H1 (cell line): Measurements from ENCODE around the gene CPSF2. TPM values are rescaled to one million over a fixed set of nuclear protein-coding genes. Genes with fewer than 3 reads are reported as not detected.

Source experiments
- CTCF ChIA-PET: fragments of 300-600 bp; sonication (Branson Sonifier 250); formaldehyde crosslinking; loops from one replicate; lab custom pipeline; 2021; ENCODE audit not compliant: partially characterized antibody; lab: Charles Lee
- POLR2A ChIA-PET: fragments of 300-600 bp; sonication (Branson Sonifier 250); formaldehyde crosslinking; loops from one replicate; lab custom pipeline; 2021; ENCODE audit warnings: inconsistent platforms; ENCODE audit not compliant: partially characterized antibody; lab: Charles Lee
- DNase-seq, 2 experiments: peaks; one replicate each; pipeline versions ENCODE4 v3.0.0 to v3.0.0-alpha.2; 2010 to 2022; ENCODE audit warnings: low spot score in 2 of 2, low read depth in 1 of 2, mixed read lengths in 1 of 2
- FAIRE-seq: peaks from 2 replicates; lab custom pipeline; 2011; peaks lifted over from hg19 to GRCh38; lab: Jason Lieb, UNC
- H2AFZ ChIP-seq: 2 replicates; pipeline ENCODE4 v1.8.1; 2012; ENCODE audit warnings: low read length, inconsistent platforms
- H2AK5ac ChIP-seq: 2 replicates; pipeline ENCODE4 v1.6.1; 2013; ENCODE audit warnings: low read depth, low read length
- H2BK120ac ChIP-seq: replicated peaks from 2 replicates; pipeline ENCODE3; 2013; ENCODE audit warnings: low read depth, low read length, inconsistent platforms
- H2BK12ac ChIP-seq: 2 replicates; pipeline ENCODE4 v1.6.1; 2013; ENCODE audit warnings: low read depth, low read length
- H2BK15ac ChIP-seq: 2 replicates; pipeline ENCODE4 v1.6.1; 2013; ENCODE audit warnings: low read length
- H2BK20ac ChIP-seq: 2 replicates; pipeline ENCODE4 v1.6.1; 2013; ENCODE audit warnings: low read length
- H2BK5ac ChIP-seq: 2 replicates; pipeline ENCODE4 v1.6.1; 2013; ENCODE audit warnings: low read depth, low read length
- H3K14ac ChIP-seq: 2 replicates; pipeline ENCODE4 v1.6.1; 2013; ENCODE audit warnings: inconsistent platforms; ENCODE audit not compliant: insufficient read length
- H3K18ac ChIP-seq: 2 replicates; pipeline ENCODE4 v1.6.1; 2013; ENCODE audit warnings: low read length; ENCODE audit errors: extremely low read depth
- H3K23ac ChIP-seq: 2 replicates; pipeline ENCODE4 v1.6.1; 2013; ENCODE audit warnings: inconsistent platforms; ENCODE audit not compliant: insufficient read length
- H3K23me2 ChIP-seq: 2 replicates; pipeline ENCODE4 v1.6.1; 2013; ENCODE audit warnings: low read depth, low read length
- H3K27ac ChIP-seq: 2 replicates; pipeline ENCODE4 v1.6.1; 2011; ENCODE audit warnings: low read depth, low read length, inconsistent platforms
- H3K27me3 ChIP-seq, 4 experiments: replicated peaks in 1 of 4; 1 replicate in 1 of 4; 2 replicates in 3 of 4; pipeline versions ENCODE4 v1.6.1 to v1.8.1; 2011 to 2013; ENCODE audit warnings: low read length in 3 of 4, mild to moderate bottlenecking in 3 of 4, inconsistent platforms in 2 of 4, mixed read lengths in 2 of 4, moderate library complexity in 1 of 4; ENCODE audit not compliant: control insufficient read depth in 3 of 4, insufficient read depth in 3 of 4; ENCODE audit errors: extremely low read depth in 1 of 4
- H3K36me3 ChIP-seq, 4 experiments: 2 replicates each; pipeline versions ENCODE4 v1.6.1 to v1.8.1; 2011 to 2013; ENCODE audit warnings: mild to moderate bottlenecking in 4 of 4, low read length in 3 of 4, moderate library complexity in 2 of 4, control low read depth in 1 of 4, inconsistent platforms in 1 of 4; ENCODE audit not compliant: insufficient read depth in 4 of 4, control insufficient read depth in 2 of 4
- H3K4ac ChIP-seq: replicated peaks from 2 replicates; pipeline ENCODE3; 2013; ENCODE audit warnings: low read length, low read depth, mixed read lengths, inconsistent platforms; ENCODE audit not compliant: insufficient read length
- H3K4me1 ChIP-seq, 4 experiments: replicated peaks in 1 of 4; 1 replicate in 1 of 4; 2 replicates in 3 of 4; pipeline versions ENCODE4 v1.6.1 to v1.8.1; 2011 to 2013; ENCODE audit warnings: low read length in 3 of 4, inconsistent platforms in 2 of 4, mixed read lengths in 1 of 4; ENCODE audit not compliant: insufficient read depth in 4 of 4, control insufficient read depth in 3 of 4
- H3K4me2 ChIP-seq, 2 experiments: 2 replicates each; pipeline versions ENCODE4 v1.6.1 to v1.8.1; 2011 to 2013; ENCODE audit warnings: low read depth in 2 of 2, low read length in 2 of 2, control low read depth in 1 of 2, inconsistent platforms in 1 of 2, mild to moderate bottlenecking in 1 of 2; ENCODE audit not compliant: insufficient read depth in 1 of 2
- H3K4me3 ChIP-seq, 4 experiments: fragments of 200-600, 300-600 bp in 1 of 4; sonication (generic), shearing (Covaris generic), sonication (Bioruptor Twin) in 1 of 4; 2 replicates each; pipeline versions ENCODE4 v1.5.1 to v1.8.1; 2011 to 2016; ENCODE audit warnings: low read length in 4 of 4, low read depth in 3 of 4, control low read depth in 2 of 4, inconsistent platforms in 2 of 4, mild to moderate bottlenecking in 2 of 4, mixed read lengths in 1 of 4, moderate library complexity in 1 of 4; ENCODE audit not compliant: insufficient read depth in 2 of 4; ENCODE audit errors: extremely low read depth in 1 of 4
- H3K56ac ChIP-seq: replicated peaks from 2 replicates; pipeline ENCODE3; 2013; ENCODE audit warnings: low read depth, mild to moderate bottlenecking, mixed read lengths, low read length, inconsistent platforms; ENCODE audit not compliant: insufficient read length
- H3K79me1 ChIP-seq: 2 replicates; pipeline ENCODE4 v1.6.1; 2013; ENCODE audit warnings: low read depth, low read length, control low read depth
- H3K79me2 ChIP-seq, 2 experiments: 2 replicates each; pipeline versions ENCODE4 v1.6.1 to v1.8.1; 2012 to 2013; ENCODE audit warnings: low read length in 2 of 2, mild to moderate bottlenecking in 2 of 2, inconsistent platforms in 1 of 2; ENCODE audit not compliant: insufficient read depth in 2 of 2, control insufficient read depth in 1 of 2
- H3K9ac ChIP-seq, 4 experiments: replicated peaks in 1 of 4; 1 replicate in 1 of 4; 2 replicates in 3 of 4; pipeline versions ENCODE4 v1.6.1 to v1.8.1; 2011 to 2013; ENCODE audit warnings: low read depth in 3 of 4, low read length in 3 of 4, control low read depth in 2 of 4, mild to moderate bottlenecking in 2 of 4, moderate library complexity in 2 of 4, inconsistent platforms in 1 of 4; ENCODE audit errors: extremely low read depth in 1 of 4
- H3K9me3 ChIP-seq, 2 experiments: 2 replicates each; pipeline versions ENCODE4 v1.6.1 to v1.8.1; 2012 to 2013; ENCODE audit warnings: mild to moderate bottlenecking in 2 of 2, moderate library complexity in 2 of 2, control low read depth in 1 of 2, inconsistent platforms in 1 of 2, low read depth in 1 of 2, low read length in 1 of 2, mixed read lengths in 1 of 2; ENCODE audit not compliant: insufficient read depth in 2 of 2
- H4K20me1 ChIP-seq, 2 experiments: replicated peaks in 1 of 2; 2 replicates each; pipeline versions ENCODE3 to v1.8.1; 2011 to 2013; ENCODE audit warnings: inconsistent platforms in 2 of 2, low read length in 2 of 2, mild to moderate bottlenecking in 1 of 2; ENCODE audit not compliant: insufficient read depth in 2 of 2, control insufficient read depth in 1 of 2
- H4K5ac ChIP-seq: 2 replicates; pipeline ENCODE4 v1.6.1; 2013; ENCODE audit warnings: low read length, low read depth, mixed read lengths, inconsistent platforms; ENCODE audit not compliant: insufficient read length
- H4K8ac ChIP-seq: 2 replicates; pipeline ENCODE4 v1.8.0; 2013; ENCODE audit warnings: mild to moderate bottlenecking, moderate library complexity, low read length, inconsistent platforms; ENCODE audit not compliant: insufficient read depth; ENCODE audit errors: extremely low read depth
- H4K91ac ChIP-seq: replicated peaks from 2 replicates; pipeline ENCODE3; 2013; ENCODE audit warnings: low read length, mixed read lengths, inconsistent platforms; ENCODE audit not compliant: insufficient read length
- CBX5 ChIP-seq: fragments of 300-800, 300-1000 bp; sonication (generic); IDR thresholded peaks from 2 replicates; pipeline ENCODE4 v1.7.1; 2016; ENCODE audit warnings: antibody characterized with exemption, low read length, low read depth
- EP300 ChIP-seq, 2 experiments: IDR thresholded peaks; 1 replicate in 1 of 2; 2 replicates in 1 of 2; pipeline ENCODE4 v1.6.1; 2011 to 2012; ENCODE audit warnings: low read depth in 2 of 2, low read length in 2 of 2, mild to moderate bottlenecking in 2 of 2, borderline replicate concordance in 1 of 2, inconsistent platforms in 1 of 2, moderate library complexity in 1 of 2
- RNF2 ChIP-seq: fragments of 200-900, 300-1000 bp; sonication (generic); IDR thresholded peaks from 2 replicates; pipeline ENCODE4 v1.7.1; 2016; ENCODE audit warnings: borderline replicate concordance, low read depth, mild to moderate bottlenecking, antibody characterized with exemption, low read length; ENCODE audit not compliant: poor library complexity, severe bottlenecking; ENCODE audit errors: missing control alignments
- SP1 ChIP-seq: IDR thresholded peaks from 2 replicates; pipeline ENCODE4 v1.6.1; 2011; ENCODE audit warnings: low read depth, low read length
- TBP ChIP-seq: IDR thresholded peaks from 2 replicates; pipeline ENCODE4 v1.6.1; 2011; ENCODE audit warnings: low read depth, low read length, improper control_type of control experiment
- WGBS, 2 experiments: shearing (Covaris generic) in 1 of 2; methylation state at CpG; one replicate each; pipeline versions ENCODE4 v1.1.6 to v1.1.7; 2013 to 2015; ENCODE audit warnings: low lambda C conversion rate in 2 of 2, mixed read lengths in 2 of 2, inconsistent platforms in 1 of 2, low coverage in 1 of 2, missing lambda C conversion rate in 1 of 2; ENCODE audit not compliant: insufficient replicate concordance in 2 of 2, insufficient coverage in 1 of 2, insufficient read length in 1 of 2; ENCODE audit errors: extremely low coverage in 1 of 2, missing lambda C conversion rate in 1 of 2; 5-methylcytosine and 5-hydroxymethylcytosine counted together
- polyA plus RNA-seq, 7 experiments: library from polyadenylated mRNA; depleted of rRNA in 3 of 7; stranded (reverse) in 5 of 7; unstranded in 2 of 7; fragments of >200 nt in 5 of 7; fragments of 200-250 nt in 2 of 7; gene quantifications; 1 replicate in 5 of 7; 2 replicates in 1 of 7; 4 replicates in 1 of 7; pipeline versions ENCODE4 v1.2.1 to v1.2.3, GENCODE V29; 2011 to 2013; ENCODE audit warnings: missing spikeins in 2 of 7, mixed read lengths in 2 of 7
- total RNA-seq: library from RNA; stranded (reverse); fragmentation: NEBNext Ultra II Directional; extraction: Animal tissue kit (Norgen Biotek cat#: 25700); gene quantifications from 2 replicates; pipeline ENCODE4 v1.2.1, GENCODE V29; 2021
- TF ChIP-seq, protein P1 (sequence below): IDR thresholded peaks from 2 replicates; pipeline ENCODE4 v1.6.1; 2012; ENCODE audit warnings: low read length, inconsistent platforms
- TF ChIP-seq, protein P2 (sequence below): IDR thresholded peaks from 2 replicates; pipeline ENCODE4 v1.6.1; 2011; ENCODE audit warnings: low read depth, mild to moderate bottlenecking, low read length; ENCODE audit not compliant: insufficient read depth

CPSF2 gene
- total and polyA plus RNA-seq, 2 of the 8 experiments (the other 6 are each of a cell fraction or from before 2014, with no cell fraction given): 11.3 to 130 TPM

DNA sequence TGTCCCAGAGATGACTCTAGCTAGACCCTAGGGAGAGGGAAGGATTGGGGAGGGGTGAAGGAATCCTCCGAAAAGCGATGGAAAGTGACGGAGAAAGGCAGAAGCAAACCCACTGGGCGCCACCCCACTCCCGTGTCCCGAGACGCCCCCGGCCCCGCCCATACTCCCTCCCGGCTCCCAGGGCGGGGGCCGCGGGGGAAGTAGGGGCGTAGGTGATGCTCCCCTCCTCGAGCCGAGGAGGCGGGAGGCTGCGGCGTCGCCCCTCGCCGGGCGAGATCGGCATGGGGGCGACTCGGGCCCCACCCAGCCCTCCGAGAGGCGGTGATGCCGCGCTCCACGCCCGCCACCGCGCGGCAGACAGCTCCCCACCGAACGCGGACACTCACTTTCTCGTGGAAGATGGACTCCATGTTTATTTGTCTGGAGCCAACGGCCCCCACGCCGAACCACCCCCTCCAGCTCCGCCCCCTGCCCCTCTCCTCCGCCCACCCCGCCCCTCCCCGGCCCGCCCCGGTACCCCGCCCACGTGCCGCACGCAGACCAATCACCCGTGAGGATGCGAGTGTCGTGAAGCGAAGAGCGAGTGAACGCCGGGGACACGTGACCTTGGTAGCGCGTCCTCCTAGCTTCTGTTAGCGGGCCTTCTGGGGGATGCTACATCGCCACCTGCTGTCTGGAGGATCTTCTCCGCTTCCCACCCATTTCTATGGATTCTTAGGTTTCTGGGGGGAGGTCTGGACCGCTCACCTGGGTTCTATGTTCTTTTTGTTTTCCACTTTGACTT is 15.4 kb upstream of the CPSF2 start, which contains the start of gene ATXN3:
TSS of gene ATXN3 (minus strand) at position 440 of the 784 bp plus-strand sequence. CDS start at position 410, 30 bp downstream.
- CTCF ChIA-PET: interaction anchor here (0.8 to 4.5 kb wide), 15 partner anchors 9 to 690 kb away, joined by 3 to 45 read pairs (median 4); partner anchors contain the start of genes CPSF2, NDUFB1 and TRIP11
- peaks cover 4 to 7% (median 6%) of the 10 kb centered on the region in 4 experiments; a peak in 6 of 7 replicates for H3K4me1 ChIP-seq
- no peak for TF ChIP-seq TBP
- TF ChIP-seq CBX5: no peak
- TF ChIP-seq SP1: peak; percentile 70; the same call in 1 of the 2 replicates
- TF ChIP-seq, protein P1, sequence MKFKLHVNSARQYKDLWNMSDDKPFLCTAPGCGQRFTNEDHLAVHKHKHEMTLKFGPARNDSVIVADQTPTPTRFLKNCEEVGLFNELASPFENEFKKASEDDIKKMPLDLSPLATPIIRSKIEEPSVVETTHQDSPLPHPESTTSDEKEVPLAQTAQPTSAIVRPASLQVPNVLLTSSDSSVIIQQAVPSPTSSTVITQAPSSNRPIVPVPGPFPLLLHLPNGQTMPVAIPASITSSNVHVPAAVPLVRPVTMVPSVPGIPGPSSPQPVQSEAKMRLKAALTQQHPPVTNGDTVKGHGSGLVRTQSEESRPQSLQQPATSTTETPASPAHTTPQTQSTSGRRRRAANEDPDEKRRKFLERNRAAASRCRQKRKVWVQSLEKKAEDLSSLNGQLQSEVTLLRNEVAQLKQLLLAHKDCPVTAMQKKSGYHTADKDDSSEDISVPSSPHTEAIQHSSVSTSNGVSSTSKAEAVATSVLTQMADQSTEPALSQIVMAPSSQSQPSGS: no peak
- TF ChIP-seq RNF2: no peak
- TF ChIP-seq, protein P2, sequence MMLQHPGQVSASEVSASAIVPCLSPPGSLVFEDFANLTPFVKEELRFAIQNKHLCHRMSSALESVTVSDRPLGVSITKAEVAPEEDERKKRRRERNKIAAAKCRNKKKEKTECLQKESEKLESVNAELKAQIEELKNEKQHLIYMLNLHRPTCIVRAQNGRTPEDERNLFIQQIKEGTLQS: peak; percentile 97
- TF ChIP-seq EP300 (IDR thresholded peaks at IDR 0.05; ENCODE audit: borderline replicate concordance in 1 of 2, low read depth in 2 of 2, low read length in 2 of 2): peak in 1 of 2 experiments; percentile 13; a peak in 1 of 3 replicates

More for the DNA sequence above, 15.4 kb upstream of the CPSF2 start, which contains the start of gene ATXN3:
- H3K23ac ChIP-seq: no peak within 1 kb of the TSS
- no peak within 1 kb of the TSS for H3K4ac ChIP-seq
- H4K91ac ChIP-seq: peak within 1 kb of the TSS; percentile 52
- DNase-seq (peak; percentile 86 to 91), FAIRE-seq (peak; percentile 88)
- no peak within 1 kb of the TSS for H3K14ac ChIP-seq
- peak within 1 kb of the TSS; percentile 69 to 97 (median 86) for H3K4me3 ChIP-seq
- H4K20me1 ChIP-seq: peaks cover 2 to 4% of the 10 kb centered on the region in 2 experiments
- peak within 1 kb of the TSS; percentile 37; the same call in 1 of the 2 replicates for H3K27ac ChIP-seq
- H4K8ac ChIP-seq: peak within 1 kb of the TSS; percentile 95; the same call in 1 of the 2 replicates
- peaks cover 8% of the 10 kb centered on the region for H3K23me2 ChIP-seq
- peaks cover 11 to 49% of the 10 kb centered on the region in 2 experiments for H3K79me2 ChIP-seq
- no peak within 1 kb of the TSS for H2BK20ac ChIP-seq
- H2BK15ac ChIP-seq: no peak within 1 kb of the TSS
- H2AK5ac ChIP-seq: no peak within 1 kb of the TSS
- peak within 1 kb of the TSS; percentile 49 for H3K56ac ChIP-seq
- POLR2A ChIA-PET: interaction anchor here (0.6 to 4.5 kb wide), 8 partner anchors 9 to 71 kb away, joined by 3 to 66 read pairs (median 6); partner anchors contain the start of genes CPSF2, NDUFB1 and TRIP11
- H3K9me3 ChIP-seq: no peaks in the 10 kb centered on the region
- H3K79me1 ChIP-seq: peaks cover 10% of the 10 kb centered on the region
- no peak within 1 kb of the TSS for H2BK120ac ChIP-seq
- peak within 1 kb of the TSS; percentile 19 for H2AFZ ChIP-seq
- 0 out of 2 replicates have a peak within 1 kb of the TSS, but pooled peaks have one; percentile 3 for H2BK12ac ChIP-seq
- H3K27me3 ChIP-seq: no peaks in the 10 kb centered on the region
- H3K4me2 ChIP-seq: peak within 1 kb of the TSS; percentile 71 to 76
- H2BK5ac ChIP-seq: peak within 1 kb of the TSS; percentile 60; the same call in 1 of the 2 replicates
- 5% methylated on average over 9 of the region's 66 CpGs; no CpG with 5 or more reads in 1 of the 2 experiments for WGBS, 2 experiments
- peak within 1 kb of the TSS; percentile 81; the same call in 1 of the 2 replicates for H3K18ac ChIP-seq
- H3K36me3 ChIP-seq: no peaks in the 10 kb centered on the region
- H4K5ac ChIP-seq: peak within 1 kb of the TSS; percentile 35
- peak within 1 kb of the TSS; percentile 67 to 85 (median 80) for H3K9ac ChIP-seq
